Measurements from ENCODE around the gene PRR18. TPM values are rescaled to one million over a fixed set of nuclear protein-coding genes. Genes with fewer than 3 reads are reported as not detected.
A peak's percentile ranks its signal among the peaks of the same experiment; 100 is the strongest.

Gene PRR18
- total RNA-seq, 1 experiment from 2014 or later: not detected

DNA sequence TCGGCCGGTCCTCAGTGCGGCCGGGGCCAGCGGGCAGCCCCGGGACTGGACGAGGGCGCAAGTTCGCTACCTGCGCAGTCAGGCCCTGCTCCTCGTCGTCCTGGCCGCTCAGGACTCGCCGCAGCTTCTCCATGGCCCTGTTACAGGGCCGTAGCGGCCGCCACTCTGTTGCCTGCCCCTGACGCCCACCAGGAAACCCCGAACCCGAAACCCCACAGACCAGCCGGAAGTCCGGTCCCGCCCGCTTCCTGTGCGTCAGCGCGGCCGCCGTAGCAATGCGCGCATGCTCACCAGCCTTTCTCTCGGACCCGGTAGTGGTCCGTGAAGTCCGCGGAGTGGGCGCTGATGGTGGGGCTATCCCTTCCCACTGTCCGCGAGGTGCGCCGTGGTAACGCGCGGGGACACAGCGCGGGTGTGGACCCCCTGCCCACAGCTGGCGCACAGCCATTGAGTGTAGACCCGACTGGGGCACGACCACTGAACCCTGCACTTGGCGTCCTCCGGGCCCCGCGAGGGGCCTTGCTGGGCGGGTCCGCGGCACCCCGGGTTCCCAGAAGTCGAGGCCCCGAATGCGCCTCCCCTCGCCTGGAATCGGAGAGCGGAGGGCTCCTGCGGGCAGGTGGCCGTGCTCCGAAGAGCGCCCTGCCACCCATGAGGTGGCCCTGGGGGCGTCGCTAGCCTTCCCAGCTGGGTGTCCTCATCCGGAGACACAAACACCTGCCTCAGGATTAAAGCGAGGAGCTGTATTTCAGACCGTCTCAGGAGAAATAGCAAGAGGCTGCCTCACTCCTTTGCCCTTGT lies 34.4 kb upstream of the PRR18 start, which contains the start of gene SFT2D1:
Gene SFT2D1, minus strand, starts transcription at position 197 of the 801 bp plus-strand sequence. Its CDS starts 64 bp downstream, at position 133.
- H2BK5ac ChIP-seq (ENCODE audit: insufficient read length, low read length): no peak within 1 kb of the TSS
- H3K14ac ChIP-seq (ENCODE audit: insufficient read depth, low read length): peak within 1 kb of the TSS; percentile 97
- H2AK5ac ChIP-seq (ENCODE audit: insufficient read length, low read length): no peak within 1 kb of the TSS
- H2AFZ ChIP-seq (ENCODE audit: low read length): no peak within 1 kb of the TSS
- H4K20me1 ChIP-seq (ENCODE audit: control insufficient read depth, insufficient read depth, insufficient read length): no peaks in the 10 kb centered on the region
- Mint-ChIP-seq H3K27ac (peak within 1 kb of the TSS; percentile 33 to 97 (median 88); a peak in 6 of 7 replicates), H3K4me1 (peaks cover 10 to 16% of the 10 kb centered on the region in 2 experiments), H3K36me3 (ENCODE audit: insufficient read depth in 1 of 3, low read depth in 3 of 3) (peaks cover 2 to 9% (median 5%) of the 10 kb centered on the region in 3 experiments), H3K27me3 (ENCODE audit: low read depth) (peaks cover 1% of the 10 kb centered on the region; the same call in 1 of the 2 replicates), H3K9me3 (no peaks in the 10 kb centered on the region; a peak in 1 of 5 replicates), H3K4me3 (peak within 1 kb of the TSS; percentile 88 to 95)
- H4K91ac ChIP-seq (ENCODE audit: insufficient read length, low read depth, low read length): no peak within 1 kb of the TSS
- peak; percentile 84 for DNase-seq
- no CpG with 5 or more reads among the region's 73 CpGs for WGBS (ENCODE audit: extremely low coverage, insufficient read length, low lambda C conversion rate)
- H3K4ac ChIP-seq (ENCODE audit: low read depth, low read length): peak within 1 kb of the TSS; percentile 28; the same call in 1 of the 2 replicates
- 0 out of 2 replicates have a peak within 1 kb of the TSS, but pooled peaks have one; percentile 98 for H2BK15ac ChIP-seq (ENCODE audit: low read depth, low read length)
- H4K8ac ChIP-seq (replicated peaks; ENCODE audit: insufficient read length, low read depth, low read length): peak within 1 kb of the TSS; percentile 14
- H3K27ac ChIP-seq (ENCODE audit: insufficient read length, low read depth, low read length): no peak within 1 kb of the TSS
- H3K4me2 ChIP-seq (ENCODE audit: insufficient read depth, insufficient read length, low read length): peak within 1 kb of the TSS; percentile 97
- peaks cover 8% of the 10 kb centered on the region for H3K23me2 ChIP-seq (ENCODE audit: insufficient read length, low read depth, low read length, poor library complexity, severe bottlenecking)
- no peak within 1 kb of the TSS for H3K56ac ChIP-seq (ENCODE audit: insufficient read length, low read depth, low read length)
- H3K79me1 ChIP-seq (ENCODE audit: insufficient read depth, low read depth, low read length, poor library complexity, severe bottlenecking): peaks cover 19% of the 10 kb centered on the region
- H4K5ac ChIP-seq (ENCODE audit: insufficient read length, low read depth, low read length): no peak within 1 kb of the TSS
- H3K9me3 ChIP-seq (ENCODE audit: control insufficient read depth, low read depth, low read length): no peaks in the 10 kb centered on the region
- H3K4me1 ChIP-seq (ENCODE audit: insufficient read depth, low read length): peaks cover 5% of the 10 kb centered on the region; the same call in 1 of the 2 replicates
- H3K18ac ChIP-seq (ENCODE audit: insufficient read length, low read depth, low read length): peak within 1 kb of the TSS; percentile 95
- no peak within 1 kb of the TSS for H2BK120ac ChIP-seq (ENCODE audit: low read depth, low read length, poor library complexity, severe bottlenecking)
- H2BK12ac ChIP-seq (ENCODE audit: insufficient read length, low read depth, low read length): no peak within 1 kb of the TSS
- H2BK20ac ChIP-seq (ENCODE audit: low read depth, low read length, poor library complexity, severe bottlenecking): no peak within 1 kb of the TSS
- H3K9ac ChIP-seq (ENCODE audit: extremely low read depth, insufficient read length, low read length): peak within 1 kb of the TSS; percentile 97
- no peaks in the 10 kb centered on the region for H3K27me3 ChIP-seq (ENCODE audit: insufficient read depth, low read length)
- no peak within 1 kb of the TSS for H3K23ac ChIP-seq (ENCODE audit: insufficient read length, low read depth, low read length)
- H3K79me2 ChIP-seq (ENCODE audit: insufficient read depth, low read length): peaks cover 38% of the 10 kb centered on the region
- TF ChIP-seq, protein P1, sequence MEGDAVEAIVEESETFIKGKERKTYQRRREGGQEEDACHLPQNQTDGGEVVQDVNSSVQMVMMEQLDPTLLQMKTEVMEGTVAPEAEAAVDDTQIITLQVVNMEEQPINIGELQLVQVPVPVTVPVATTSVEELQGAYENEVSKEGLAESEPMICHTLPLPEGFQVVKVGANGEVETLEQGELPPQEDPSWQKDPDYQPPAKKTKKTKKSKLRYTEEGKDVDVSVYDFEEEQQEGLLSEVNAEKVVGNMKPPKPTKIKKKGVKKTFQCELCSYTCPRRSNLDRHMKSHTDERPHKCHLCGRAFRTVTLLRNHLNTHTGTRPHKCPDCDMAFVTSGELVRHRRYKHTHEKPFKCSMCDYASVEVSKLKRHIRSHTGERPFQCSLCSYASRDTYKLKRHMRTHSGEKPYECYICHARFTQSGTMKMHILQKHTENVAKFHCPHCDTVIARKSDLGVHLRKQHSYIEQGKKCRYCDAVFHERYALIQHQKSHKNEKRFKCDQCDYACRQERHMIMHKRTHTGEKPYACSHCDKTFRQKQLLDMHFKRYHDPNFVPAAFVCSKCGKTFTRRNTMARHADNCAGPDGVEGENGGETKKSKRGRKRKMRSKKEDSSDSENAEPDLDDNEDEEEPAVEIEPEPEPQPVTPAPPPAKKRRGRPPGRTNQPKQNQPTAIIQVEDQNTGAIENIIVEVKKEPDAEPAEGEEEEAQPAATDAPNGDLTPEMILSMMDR (conservative IDR thresholded peaks at IDR 0.05): no peak
- no peak within 1 kb of the TSS for H3T11ph ChIP-seq (ENCODE audit: low read length)
